ENCODE results near the gene PCK1. TPM values are rescaled to one million over a fixed set of nuclear protein-coding genes. Genes with fewer than 3 reads are reported as not detected.

The PCK1 gene
- total and polyA plus RNA-seq, 2 experiments from 2014 or later, result not detected

DNA sequence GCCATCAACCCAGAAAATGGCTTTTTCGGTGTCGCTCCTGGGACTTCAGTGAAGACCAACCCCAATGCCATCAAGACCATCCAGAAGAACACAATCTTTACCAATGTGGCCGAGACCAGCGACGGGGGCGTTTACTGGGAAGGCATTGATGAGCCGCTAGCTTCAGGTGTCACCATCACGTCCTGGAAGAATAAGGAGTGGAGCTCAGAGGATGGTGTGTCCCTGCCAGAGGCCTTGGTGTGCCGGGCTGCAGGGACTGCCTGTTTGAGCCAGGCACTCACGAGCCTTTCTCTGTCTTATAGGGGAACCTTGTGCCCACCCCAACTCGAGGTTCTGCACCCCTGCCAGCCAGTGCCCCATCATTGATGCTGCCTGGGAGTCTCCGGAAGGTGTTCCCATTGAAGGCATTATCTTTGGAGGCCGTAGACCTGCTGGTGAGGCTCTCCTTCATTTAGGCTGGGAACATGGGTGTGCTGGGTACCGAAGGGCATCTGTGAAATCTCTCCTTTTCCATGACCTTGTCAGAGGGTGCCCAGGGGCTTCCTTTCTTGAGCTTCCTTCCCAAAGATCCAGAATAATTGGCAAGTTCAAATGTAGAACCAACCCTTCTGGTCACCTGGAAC lies 3.4 kb downstream of the PCK1 start:
- in situ Hi-C loops (cut with MboI), result no loop called here
- H3K27me3 ChIP-seq (replicated peaks; ENCODE audit: insufficient read depth), result peaks cover 40% of the 10 kb centered on the region

DNA sequence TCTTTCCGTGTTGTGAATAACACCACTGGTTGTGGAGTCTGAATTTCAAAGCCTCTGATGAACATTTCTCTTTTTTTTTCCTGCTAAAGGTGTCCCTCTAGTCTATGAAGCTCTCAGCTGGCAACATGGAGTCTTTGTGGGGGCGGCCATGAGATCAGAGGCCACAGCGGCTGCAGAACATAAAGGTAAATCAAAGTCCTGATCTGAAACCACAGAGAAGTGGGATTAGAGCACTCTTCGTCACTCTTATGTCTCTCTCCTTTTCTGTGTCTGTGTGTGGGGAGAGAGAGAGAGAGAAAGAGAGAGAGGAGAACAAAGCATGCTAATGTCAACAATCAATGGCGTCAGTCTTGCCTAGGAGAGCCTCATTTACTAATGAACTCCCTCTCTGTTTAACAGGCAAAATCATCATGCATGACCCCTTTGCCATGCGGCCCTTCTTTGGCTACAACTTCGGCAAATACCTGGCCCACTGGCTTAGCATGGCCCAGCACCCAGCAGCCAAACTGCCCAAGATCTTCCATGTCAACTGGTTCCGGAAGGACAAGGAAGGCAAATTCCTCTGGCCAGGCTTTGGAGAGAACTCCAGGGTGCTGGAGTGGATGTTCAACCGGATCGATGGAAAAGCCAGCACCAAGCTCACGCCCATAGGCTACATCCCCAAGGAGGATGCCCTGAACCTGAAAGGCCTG lies 4.2 kb downstream of the PCK1 start:
- 65 to 70% methylated on average over 11 of the region's 11 CpGs for WGBS, 2 experiments (ENCODE audit: low coverage in 1 of 2, low lambda C conversion rate in 2 of 2, missing lambda C conversion rate in 2 of 2)
- Histone ChIP-seq H3K36me3 (ENCODE audit: low read depth) (no peaks in the 10 kb centered on the region), H2AFZ (no peak overlapping the region), H3K9me2 (ENCODE audit: insufficient read depth) (no peaks in the 10 kb centered on the region), H3K9ac (no peak overlapping the region), H3K4me1 (ENCODE audit: insufficient read depth) (no peaks in the 10 kb centered on the region), H3K4me2 (ENCODE audit: unreplicated experiment) (no peak overlapping the region), H3K4me3 (no peak overlapping the region), H4K20me1 (ENCODE audit: insufficient read depth) (no peaks in the 10 kb centered on the region), H3K79me2 (ENCODE audit: insufficient read depth) (no peaks in the 10 kb centered on the region), H3K9me3 (ENCODE audit: low read depth) (no peaks in the 10 kb centered on the region), H3F3A (ENCODE audit: insufficient read depth) (no peaks in the 10 kb centered on the region), H3K27me3 (replicated peaks; ENCODE audit: insufficient read depth) (peaks cover 48% of the 10 kb centered on the region), H3K27ac (no peak overlapping the region)
- DNase-seq, result no peak
- TF ChIP-seq EZH2phosphoT487 (IDR thresholded peaks at IDR 0.05; ENCODE audit: insufficient read depth, low read depth) (no peak), EZH2 (IDR thresholded peaks at IDR 0.05; ENCODE audit: insufficient read depth, poor library complexity, severe bottlenecking) (no peak)
- in situ Hi-C loops (cut with MboI), result no loop called here

More for the DNA sequence above, 3.4 kb downstream of the PCK1 start:
- H3K79me2 ChIP-seq (ENCODE audit: insufficient read depth), result no peaks in the 10 kb centered on the region
- no peaks in the 10 kb centered on the region for H4K20me1 ChIP-seq (ENCODE audit: insufficient read depth)
- H3K4me1 ChIP-seq (ENCODE audit: insufficient read depth), result no peaks in the 10 kb centered on the region
- DNase-seq, result no peak
- no peak overlapping the region for H3K27ac ChIP-seq
- no peaks in the 10 kb centered on the region for H3F3A ChIP-seq (ENCODE audit: insufficient read depth)
- H3K9me2 ChIP-seq (ENCODE audit: insufficient read depth), result no peaks in the 10 kb centered on the region
- H3K9ac ChIP-seq, result no peak overlapping the region
- WGBS, 2 experiments (ENCODE audit: low coverage in 1 of 2, low lambda C conversion rate in 2 of 2, missing lambda C conversion rate in 2 of 2), result 50 to 60% methylated on average over 14 of the region's 14 CpGs
- no peak overlapping the region for H3K4me3 ChIP-seq
- H3K9me3 ChIP-seq (ENCODE audit: low read depth), result no peaks in the 10 kb centered on the region
- H3K36me3 ChIP-seq (ENCODE audit: low read depth), result no peaks in the 10 kb centered on the region
- H2AFZ ChIP-seq, result no peak overlapping the region
- TF ChIP-seq EZH2phosphoT487 (IDR thresholded peaks at IDR 0.05; ENCODE audit: insufficient read depth, low read depth), result no peak
- TF ChIP-seq EZH2 (IDR thresholded peaks at IDR 0.05; ENCODE audit: insufficient read depth, poor library complexity, severe bottlenecking), result no peak
- H3K4me2 ChIP-seq (ENCODE audit: unreplicated experiment), result no peak overlapping the region

DNA sequence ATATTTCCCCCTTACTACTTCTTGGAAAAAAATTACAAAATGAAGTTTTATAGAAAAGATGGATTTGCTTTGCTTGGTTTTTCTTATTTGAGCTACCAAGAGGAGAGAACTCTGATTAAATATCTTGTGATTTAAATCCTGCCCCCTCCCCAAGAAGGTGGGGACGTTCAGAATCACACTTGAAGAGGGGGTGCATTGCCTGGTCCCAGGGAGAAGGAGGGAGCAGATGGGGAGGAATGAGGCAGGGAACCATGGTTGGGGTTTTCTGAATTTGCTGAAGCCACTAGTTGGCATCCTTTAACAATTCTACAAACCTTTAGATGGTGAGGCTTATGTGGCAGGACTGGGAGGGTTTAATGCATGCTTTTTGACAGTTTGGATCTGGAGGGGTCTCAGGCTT lies 5.5 kb downstream of the PCK1 start:
- TF ChIP-seq EZH2phosphoT487 (IDR thresholded peaks at IDR 0.05; ENCODE audit: insufficient read depth, low read depth) (no peak), EZH2 (IDR thresholded peaks at IDR 0.05; ENCODE audit: insufficient read depth, poor library complexity, severe bottlenecking) (no peak)
- H3K4me2 ChIP-seq (ENCODE audit: unreplicated experiment), result no peak overlapping the region
- peaks cover 57% of the 10 kb centered on the region for H3K27me3 ChIP-seq (replicated peaks; ENCODE audit: insufficient read depth)
- WGBS, 2 experiments (ENCODE audit: low coverage in 1 of 2, low lambda C conversion rate in 2 of 2, missing lambda C conversion rate in 2 of 2), result 0% methylated on average over 1 of the region's 1 CpG
- no peaks in the 10 kb centered on the region for H3K9me3 ChIP-seq (ENCODE audit: low read depth)
- no peaks in the 10 kb centered on the region for H3F3A ChIP-seq (ENCODE audit: insufficient read depth)
- H3K9me2 ChIP-seq (ENCODE audit: insufficient read depth), result no peaks in the 10 kb centered on the region
- H3K36me3 ChIP-seq (ENCODE audit: low read depth), result no peaks in the 10 kb centered on the region
- H3K4me3 ChIP-seq, result no peak overlapping the region
- no peak overlapping the region for H3K9ac ChIP-seq
- no peaks in the 10 kb centered on the region for H3K4me1 ChIP-seq (ENCODE audit: insufficient read depth)
- in situ Hi-C loops (cut with MboI), result no loop called here
- H3K27ac ChIP-seq, result no peak overlapping the region
- H4K20me1 ChIP-seq (ENCODE audit: insufficient read depth), result no peaks in the 10 kb centered on the region
- H3K79me2 ChIP-seq (ENCODE audit: insufficient read depth), result no peaks in the 10 kb centered on the region
- H2AFZ ChIP-seq, result no peak overlapping the region
- no peak for DNase-seq

GRCh38 chr20:57566803-57567459 lies 6.0 kb downstream of the PCK1 start:
- no peak overlapping the region for H3K27ac ChIP-seq
- no peak overlapping the region for H3K9ac ChIP-seq
- H4K20me1 ChIP-seq (ENCODE audit: insufficient read depth), result no peaks in the 10 kb centered on the region
- in situ Hi-C loops (cut with MboI), result no loop called here
- H3F3A ChIP-seq (ENCODE audit: insufficient read depth), result no peaks in the 10 kb centered on the region
- no peak for DNase-seq
- peaks cover 59% of the 10 kb centered on the region for H3K27me3 ChIP-seq (replicated peaks; ENCODE audit: insufficient read depth)
- no peak overlapping the region for H2AFZ ChIP-seq
- H3K79me2 ChIP-seq (ENCODE audit: insufficient read depth), result no peaks in the 10 kb centered on the region
- WGBS, 2 experiments (ENCODE audit: low coverage in 1 of 2, low lambda C conversion rate in 2 of 2, missing lambda C conversion rate in 2 of 2), result 31 to 37% methylated on average over 10 of the region's 10 CpGs
- no peak for TF ChIP-seq EZH2phosphoT487 (IDR thresholded peaks at IDR 0.05; ENCODE audit: insufficient read depth, low read depth)
- no peak for TF ChIP-seq EZH2 (IDR thresholded peaks at IDR 0.05; ENCODE audit: insufficient read depth, poor library complexity, severe bottlenecking)
- no peaks in the 10 kb centered on the region for H3K9me2 ChIP-seq (ENCODE audit: insufficient read depth)
- no peak overlapping the region for H3K4me3 ChIP-seq
- no peak overlapping the region for H3K4me2 ChIP-seq (ENCODE audit: unreplicated experiment)
- no peaks in the 10 kb centered on the region for H3K4me1 ChIP-seq (ENCODE audit: insufficient read depth)
- H3K9me3 ChIP-seq (ENCODE audit: low read depth), result no peaks in the 10 kb centered on the region
- no peaks in the 10 kb centered on the region for H3K36me3 ChIP-seq (ENCODE audit: low read depth)

All from GM23248 (cell line).